Right hindlimb (tissue), 1 donor: ENCODE data around the gene CCDC171.
A peak's percentile ranks its signal among the peaks of the same experiment; 100 is the strongest.
"Not testable (repeated sequence)": the region's sequence is repeated elsewhere in the genome, so short reads cannot be mapped to it uniquely, and the experiment has no call there.

ENCODE experiments used
- DNase-seq: peaks from one replicate; pipeline ENCODE4 v3.0.0-alpha.2; 2018

CCDC171 gene

DNA sequence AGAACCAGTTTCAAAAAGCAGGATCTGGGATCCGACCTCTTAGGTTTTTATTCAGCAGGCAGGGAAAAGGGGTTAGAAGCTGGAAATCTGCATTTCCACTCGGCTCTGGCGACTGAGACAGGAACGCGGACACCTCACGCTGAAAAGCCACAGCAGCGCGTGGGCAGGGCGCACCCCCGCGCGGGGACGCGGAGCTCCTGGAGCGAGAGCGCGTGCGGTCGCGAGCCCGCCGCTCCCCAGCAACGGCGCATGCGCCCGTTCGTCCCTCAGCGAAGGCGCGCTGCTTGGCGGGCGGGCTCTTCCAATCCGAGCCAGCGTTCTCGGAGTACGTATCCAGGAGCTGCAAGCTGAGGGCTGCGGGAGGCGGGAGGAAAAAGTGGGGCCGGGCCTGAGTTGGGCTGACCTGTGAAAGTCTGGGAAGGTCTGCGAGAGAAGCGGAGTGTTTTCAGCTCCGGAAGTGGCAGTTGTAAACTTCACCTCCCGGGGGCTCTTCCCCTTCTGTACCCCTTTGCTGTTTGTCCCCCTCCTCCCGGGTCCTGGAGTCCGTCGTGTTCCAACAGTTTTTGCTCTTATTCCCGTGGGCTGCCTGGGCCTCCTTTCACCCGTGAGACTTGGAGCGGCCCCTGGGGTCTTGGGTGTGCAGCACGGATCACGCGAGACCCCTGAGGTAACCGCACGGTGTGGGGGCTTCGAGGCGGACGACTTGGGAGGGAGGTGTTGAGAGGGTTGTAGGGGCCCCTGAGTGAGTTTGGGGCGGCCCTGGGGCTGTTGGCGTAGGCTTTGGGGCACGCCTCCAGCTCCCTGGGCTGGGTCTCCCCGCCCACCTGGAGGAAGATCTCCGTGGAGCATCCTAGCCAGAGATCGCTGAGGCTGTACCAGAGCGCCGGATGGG is at the start of gene CCDC171:
Gene CCDC171 (plus strand): TSS at position 408 of the 892 bp plus-strand sequence. CDS start 11,046 bp downstream, outside the sequence.
- DNase-seq = peak; percentile 98

DNA sequence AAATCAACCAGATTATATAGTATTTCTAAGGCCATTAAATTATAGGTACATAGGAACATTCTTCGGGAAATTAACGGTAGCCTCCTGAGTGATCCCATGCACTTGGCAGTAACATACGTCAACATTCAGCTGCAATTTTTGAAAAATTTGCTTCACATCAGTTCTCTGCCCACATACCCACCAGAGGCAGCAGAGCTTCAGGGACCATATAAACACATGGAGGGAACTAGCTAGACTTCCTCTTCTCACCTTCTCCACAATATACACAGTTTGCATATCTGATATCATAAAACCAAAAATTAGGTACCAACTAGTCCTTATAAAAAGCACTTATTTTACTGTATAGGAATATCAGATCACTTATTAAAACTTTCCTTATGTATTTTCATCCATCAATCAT is 46.9 kb upstream of the CCDC171 start:
- DNase-seq = no peak

DNA sequence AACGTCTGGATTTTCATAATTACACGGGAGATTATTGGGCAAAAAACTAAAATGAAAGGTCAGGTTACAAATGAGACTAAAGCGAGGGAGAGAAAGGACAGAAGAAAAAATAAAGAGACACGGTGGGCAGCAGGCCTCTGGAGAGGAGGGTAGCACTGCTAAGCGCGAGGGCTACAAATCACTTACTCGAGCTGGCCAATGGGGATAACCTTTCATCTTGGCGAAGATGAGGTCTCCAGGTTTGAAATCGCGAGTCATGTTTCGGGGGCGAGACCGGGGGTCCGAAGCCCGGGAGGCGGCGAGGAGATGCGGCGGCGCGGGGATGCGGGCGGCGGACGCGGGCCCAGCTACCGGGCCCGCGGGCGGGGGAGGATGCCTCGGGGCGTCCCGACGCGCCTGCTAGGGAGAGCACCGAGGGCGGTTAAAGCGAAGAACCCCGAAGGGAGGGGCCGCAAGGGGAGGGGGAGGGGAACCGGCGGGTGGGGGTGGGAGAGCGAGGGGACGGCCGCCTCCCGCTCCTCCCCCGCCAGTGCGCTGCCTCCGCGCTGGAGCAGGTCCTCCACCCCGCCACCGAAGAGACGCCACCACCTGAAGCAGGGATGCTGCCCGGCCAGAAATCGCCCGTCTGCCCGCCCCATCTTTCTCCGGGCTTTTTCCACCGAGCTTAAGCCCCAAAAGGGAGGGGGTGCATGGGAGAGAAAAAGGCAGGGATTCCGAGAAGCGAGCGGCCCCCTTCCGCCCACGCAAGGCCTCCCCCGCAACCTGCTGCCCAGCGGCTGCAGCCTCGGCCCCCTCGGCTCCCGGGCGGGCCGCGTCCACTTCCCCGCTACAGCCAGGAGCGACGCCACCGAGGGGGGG is 42.7 kb upstream of the CCDC171 start:
- DNase-seq = peak; percentile 78

DNA sequence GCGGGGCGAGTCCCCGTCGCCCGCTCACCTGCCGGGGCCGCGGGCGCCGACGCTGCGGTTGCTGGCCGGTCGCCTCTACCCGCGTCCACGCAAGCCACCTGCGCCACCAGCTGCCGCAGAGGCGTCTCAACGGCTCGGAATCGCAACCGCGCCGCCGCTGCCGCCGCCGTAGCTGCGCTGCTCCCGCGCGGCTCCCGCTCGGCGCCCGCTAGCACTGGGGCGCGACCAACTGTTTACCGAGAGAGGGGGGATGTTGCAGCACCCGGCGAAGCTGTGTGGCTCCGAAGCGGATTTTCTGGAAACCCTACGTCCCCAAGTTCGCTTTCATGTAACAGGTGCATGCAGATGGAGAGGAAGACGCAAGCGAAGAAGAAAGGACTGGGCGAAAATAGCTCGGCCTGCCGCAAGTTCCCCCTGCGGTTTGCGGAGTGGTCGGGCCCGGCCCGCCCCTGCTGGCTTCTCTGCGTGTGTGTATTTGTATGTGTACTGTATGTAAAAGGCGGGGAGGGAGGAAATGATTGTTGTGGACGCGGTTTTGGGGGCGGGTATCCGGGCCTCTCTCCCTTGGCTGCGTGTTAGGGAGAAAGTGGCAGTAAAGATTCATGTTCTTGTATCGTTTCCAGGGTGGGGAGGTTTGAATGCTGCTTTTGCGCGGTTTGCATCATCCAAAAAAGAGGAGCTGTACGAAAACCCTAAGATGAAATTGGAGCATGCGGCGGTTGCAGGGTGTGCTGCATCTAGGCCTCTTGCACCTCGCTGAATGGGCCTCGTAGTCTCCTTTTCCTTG is 41.9 kb upstream of the CCDC171 start, which contains the start of gene PSIP1:
Gene PSIP1 (minus strand): TSS at position 182 of the 787 bp plus-strand sequence. CDS start 782 bp downstream, outside the sequence.
- DNase-seq = peak; percentile 92

DNA sequence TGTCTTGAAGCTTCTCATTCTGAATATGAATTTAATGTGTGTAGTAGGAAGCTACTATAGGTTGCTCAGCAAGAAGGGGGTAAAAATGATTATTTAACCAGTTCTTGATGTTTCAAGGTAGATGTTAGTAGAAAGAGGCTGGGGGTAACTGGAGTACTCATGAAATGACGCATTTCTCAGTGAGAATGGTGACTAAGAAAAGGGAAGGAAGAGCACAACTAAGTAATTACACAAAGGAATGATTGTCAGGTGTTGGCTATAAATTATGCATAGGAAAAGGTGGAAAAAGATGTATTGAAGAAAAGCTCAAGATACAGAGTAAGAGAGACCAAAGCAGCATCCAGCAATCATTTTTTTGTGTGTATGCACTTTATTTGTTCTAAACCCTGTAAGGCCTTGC is 40.6 kb upstream of the CCDC171 start:
- DNase-seq = no peak

DNA sequence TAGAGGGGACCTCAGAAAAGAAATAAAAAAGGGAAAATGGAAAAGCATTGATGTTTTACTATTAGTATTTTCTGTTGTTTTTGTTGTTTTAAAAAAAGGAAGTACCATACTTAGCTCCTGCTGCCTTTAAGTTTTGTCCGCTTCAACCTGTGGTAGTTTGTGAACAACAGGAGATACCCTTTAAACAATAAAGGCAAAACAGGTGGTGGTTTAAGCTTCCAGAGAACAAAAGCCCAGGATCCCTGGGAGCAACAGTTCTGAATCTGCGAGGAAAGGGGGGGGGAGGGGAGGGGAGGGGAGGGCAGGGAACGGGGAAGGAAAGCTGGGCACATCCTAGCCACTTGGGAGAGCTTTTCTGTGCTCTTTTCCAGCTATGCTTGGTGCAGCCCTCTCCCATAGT is 40.0 kb upstream of the CCDC171 start:
- DNase-seq = no peak

DNA sequence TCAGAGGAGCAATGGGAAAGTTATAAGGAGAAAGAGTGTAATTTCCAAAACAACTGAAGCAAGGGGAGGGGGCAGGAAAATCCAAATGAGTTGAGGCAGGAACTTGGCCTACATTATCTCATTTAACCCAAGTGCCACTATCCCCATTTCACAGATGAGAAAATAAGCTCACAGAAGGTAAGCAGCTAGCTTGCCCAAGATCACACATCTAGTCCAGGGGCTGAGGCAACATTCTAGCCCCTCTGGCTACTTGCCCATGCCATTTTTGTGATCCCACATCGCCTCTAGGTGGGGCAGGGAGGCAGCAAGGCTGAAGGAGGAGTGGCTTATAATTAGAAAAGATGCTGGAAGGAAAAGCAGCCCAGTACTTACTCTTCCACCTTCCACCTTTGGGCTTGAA is 39.5 kb upstream of the CCDC171 start:
- no peak for DNase-seq

DNA sequence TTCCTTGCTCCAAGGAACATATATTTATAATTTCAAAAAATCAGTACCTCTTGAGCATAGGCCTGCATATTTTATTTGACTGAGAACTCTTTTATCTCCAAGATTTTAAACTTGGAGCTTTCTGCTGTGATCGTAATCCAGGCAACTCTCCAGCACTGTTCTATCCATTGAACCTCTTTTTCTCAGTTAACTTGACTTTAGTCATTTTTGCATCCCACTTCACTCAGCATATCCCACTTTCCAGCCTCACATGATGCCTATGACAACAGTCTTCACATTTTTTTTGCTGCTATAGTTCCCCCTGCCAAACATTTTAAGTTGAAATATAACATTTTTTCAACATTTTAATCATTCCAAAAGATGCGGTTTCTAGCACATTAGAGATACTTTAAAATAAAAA is 33.0 kb upstream of the CCDC171 start:
- DNase-seq = no peak

DNA sequence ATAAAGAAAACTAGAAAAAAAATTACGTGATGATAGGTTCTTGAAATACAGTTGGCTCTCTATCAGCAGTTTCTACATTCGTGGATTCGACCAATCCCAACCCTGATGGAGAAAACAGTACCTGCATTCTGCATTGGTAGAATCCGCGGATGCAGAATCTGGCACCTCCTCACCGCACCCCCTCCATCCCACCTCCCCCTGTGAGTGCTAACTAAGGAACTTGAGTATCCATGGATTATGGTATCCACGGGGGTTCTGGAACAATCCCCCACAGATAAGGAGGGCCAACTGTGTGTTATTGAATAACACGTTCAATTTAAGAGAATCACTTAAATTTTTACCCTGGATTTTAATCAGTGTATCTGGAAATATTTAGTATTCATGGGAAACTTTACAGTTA is 31.6 kb upstream of the CCDC171 start:
- DNase-seq = no peak

DNA sequence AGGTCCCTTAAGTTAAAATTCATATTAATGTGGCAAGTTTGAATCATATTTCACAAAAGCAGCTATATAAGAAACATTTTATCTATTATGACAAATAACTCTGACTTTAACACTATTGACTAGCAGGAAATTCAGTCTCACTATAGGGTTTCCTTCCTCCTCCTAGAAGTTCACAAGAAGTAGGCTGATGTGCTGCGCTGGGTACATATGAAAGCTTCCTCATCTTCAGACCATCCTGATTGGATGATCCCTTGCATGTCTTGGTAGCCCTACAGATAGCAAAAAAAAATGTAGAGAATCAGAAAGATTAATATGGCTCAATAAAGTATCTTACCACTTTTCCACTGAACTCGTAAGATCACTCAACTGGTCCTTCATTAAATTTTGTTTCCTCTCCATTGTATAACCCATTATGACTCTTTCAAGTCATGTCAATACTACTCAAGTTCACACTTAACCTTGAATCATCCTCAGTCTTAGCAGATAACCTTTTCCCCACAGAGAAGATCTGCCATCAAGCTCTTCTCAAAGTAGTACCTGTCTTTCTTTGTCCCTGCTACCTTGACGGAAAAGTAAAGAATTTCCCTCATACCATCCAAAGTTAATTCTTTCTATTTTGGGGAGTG is 30.6 kb upstream of the CCDC171 start:
- no peak for DNase-seq

DNA sequence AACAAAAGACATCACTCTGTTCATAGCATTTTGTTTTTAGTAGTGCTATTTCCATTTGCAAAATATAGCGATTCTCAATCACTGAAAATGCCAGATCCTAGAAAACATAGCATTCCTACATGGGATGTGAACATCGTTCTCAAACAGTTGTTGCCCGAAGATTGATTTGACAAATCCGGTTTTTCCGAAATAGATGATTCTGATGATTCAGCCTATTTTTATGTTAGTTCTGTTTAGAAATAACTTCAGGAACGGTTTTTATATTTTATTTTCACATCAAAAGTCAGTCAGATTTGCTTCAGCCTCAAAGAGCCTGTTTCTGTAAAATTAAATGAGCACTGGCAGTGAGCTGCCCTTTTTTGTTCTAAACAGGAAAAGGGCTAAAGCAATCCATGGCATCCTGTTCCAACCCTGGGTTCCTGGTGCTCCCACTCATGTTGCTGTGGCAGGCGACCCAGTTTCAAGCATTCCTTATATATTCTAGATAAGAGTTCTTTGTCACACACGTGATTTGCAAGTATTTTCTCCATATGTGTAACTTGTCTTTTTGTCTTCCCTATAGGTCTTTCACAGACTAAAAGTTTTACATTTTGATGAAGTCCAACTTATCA is 27.9 kb upstream of the CCDC171 start:
- DNase-seq = no peak

DNA sequence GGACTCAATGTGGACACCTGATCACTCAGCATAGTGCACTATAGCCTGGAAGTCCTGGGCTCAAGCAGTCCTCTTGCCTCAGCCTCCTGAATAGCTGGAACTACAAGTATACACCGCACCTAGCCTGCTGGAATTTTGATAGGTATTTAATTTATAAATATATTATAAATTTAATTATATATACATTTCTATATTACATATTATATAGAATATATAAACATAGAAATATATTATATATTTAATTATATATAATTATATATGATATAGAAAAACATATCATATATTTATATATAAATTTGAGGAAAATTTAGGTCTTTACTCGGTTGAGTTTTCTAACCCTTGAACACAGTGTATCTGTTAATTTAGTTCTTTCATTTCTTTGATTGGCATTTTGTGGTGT is 26.9 kb upstream of the CCDC171 start:
- no peak for DNase-seq

DNA sequence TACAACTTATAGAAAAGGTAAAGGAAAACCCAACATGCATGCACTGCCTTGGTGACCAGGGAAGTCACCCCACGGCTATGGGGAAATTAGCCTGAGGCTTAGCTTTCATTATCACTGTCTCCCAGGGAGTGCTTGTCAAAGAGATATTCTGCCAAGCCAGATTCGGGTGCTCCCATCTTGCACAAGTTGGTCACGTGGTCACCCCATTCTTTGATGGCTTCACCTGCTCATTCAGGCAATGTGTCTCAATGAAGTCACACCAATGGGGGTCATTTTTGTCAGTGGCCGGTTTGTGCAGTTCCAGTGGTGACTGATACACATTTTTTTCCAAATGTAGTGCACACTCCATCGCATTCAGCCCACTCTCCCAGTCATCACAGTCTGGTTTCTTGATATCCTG is 25.8 kb upstream of the CCDC171 start:
- not testable (repeated sequence) for DNase-seq

DNA sequence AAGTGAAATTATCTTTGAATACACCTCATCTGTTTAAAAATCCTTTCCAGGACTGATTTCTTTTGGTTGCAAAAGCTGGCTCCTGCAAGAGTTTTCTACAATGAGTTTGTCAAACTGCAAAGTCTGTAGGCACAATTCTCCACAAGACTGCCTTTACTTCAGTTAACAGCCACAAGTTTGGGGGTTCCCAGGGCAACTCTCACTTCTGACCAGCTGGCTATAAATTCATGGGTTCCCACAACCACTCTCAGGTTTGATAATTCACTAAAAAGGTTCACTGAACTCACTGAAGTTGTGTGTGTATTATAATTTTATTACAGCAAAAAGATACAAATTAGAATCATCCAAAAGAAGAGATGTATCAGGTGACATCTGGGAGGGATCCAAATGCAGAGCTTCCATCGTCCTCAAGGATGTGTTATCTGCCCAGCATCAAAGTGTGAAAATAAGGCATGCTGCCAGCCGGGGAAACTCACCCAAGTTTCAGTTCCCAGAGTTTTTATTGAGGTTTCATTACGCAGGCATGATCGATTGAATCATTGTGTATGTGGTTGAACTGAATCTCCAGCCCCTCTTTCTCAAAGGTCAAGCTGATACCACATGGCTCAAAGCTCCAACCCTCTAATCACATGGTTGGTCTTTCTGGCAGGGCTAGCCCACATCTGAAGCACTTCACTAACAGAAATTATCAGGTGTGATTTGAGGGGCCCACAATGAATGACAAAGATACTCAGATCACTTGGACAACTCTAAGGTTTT is 23.1 kb upstream of the CCDC171 start:
- no peak for DNase-seq

DNA sequence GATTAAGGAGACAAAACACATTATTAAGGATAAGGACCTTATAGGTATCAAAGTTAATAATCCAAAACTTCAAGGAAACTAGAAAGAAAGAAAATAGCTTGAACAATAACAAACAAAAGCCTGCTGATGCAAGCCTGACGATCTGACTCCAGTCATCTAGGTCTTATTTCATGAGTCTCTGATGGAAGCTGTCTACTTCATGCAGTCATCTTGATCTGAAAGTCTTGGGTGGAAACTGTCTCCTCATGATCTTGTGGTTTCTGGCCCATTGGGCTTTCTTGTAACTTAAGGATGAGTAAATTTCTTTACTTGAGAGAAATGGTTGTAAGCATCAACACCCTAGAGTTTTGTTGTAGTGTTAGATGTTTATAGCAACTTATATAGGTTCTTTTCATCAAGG is 21.5 kb upstream of the CCDC171 start:
- DNase-seq = no peak

DNA sequence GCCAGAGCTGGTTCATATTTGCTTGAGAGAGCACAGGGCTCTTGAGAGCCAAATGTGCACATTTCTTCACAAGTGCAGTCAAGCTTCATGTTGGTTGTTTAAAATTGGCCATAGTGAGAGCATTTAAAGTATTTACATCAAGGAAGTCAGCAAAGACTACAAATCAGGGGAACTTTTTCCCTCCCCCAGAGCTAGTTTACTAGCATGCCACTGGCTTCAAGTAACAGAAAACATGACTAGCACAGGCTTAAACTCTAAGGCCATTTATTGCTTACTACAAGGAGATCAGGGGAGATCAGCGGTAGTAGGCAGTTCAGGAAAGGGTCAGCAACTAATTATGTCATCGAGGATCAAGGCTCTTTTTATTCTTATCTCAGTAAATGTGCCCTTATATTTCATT is 11.0 kb upstream of the CCDC171 start:
- no peak for DNase-seq

DNA sequence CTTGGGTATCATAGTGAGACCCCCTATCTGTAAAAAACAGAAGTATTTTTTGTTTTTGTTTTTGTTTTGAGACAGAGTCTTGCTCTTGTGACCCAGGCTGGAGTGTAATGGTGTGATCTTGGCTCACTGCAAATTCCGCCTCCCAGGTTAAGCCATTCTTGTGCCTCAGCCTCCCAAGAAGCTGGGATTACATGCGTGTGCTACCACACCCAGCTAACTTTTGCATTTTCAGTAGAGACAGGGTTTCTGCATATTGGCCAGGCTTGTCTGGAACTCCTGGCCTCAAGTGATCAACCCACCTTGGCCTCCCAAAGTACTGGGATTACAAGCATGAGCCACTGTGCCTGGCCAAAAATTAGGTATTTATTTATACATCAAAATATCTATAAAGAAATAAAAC is 10.2 kb upstream of the CCDC171 start:
- no peak for DNase-seq

DNA sequence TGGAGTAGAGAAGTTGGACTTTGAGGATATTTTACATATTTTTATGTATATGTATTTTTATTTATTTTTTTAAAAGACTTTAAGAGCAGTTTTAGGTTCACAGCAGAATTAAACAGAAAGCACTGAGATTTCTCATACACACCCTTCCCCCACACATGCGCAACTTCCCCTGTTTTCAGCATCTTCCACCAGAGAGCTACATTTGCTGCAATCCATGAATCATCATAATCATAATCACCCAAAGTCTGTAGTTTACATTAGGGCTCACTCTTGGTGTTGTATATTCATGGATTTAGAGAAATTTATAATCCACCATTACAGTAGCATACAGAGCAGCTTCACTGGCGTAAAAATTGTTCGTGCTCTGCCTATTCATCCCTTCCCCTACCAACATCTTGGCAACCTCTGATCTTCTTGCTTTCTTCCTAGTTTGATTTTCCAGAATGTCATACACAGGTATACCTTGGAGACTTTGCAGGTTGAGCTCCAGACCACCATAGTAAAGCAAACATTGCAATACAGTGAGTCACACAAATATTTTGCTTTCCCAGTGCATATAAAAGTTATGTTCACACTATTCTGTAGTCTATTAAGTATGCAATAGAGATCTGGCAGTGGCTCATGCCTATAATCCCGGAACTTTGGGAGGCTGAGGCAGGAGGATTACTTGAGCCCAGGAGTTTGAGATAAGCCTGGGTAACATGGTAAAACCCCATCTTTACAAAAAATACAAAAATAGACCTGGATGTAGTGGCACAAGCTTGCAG is 9.6 kb upstream of the CCDC171 start:
- no peak for DNase-seq

DNA sequence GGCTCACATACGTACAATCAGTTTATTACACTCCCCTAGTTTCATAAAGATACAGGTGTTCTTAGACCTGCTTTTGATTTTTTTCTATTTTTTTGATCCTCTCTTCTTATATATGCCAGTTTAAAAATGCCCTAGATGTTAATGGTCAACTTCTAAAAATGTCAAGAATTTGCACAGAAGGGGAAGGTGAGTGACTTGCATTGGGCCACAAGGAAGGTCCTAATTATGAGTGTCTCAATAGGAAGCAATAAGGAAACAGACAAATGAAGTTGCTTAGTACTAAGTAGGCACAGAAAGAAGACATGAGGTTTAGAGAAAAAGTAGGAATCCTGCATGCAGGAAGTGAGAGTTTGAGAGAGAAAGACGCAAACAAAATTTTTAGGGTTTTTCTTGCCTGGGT is 3.2 kb upstream of the CCDC171 start:
- no peak for DNase-seq

DNA sequence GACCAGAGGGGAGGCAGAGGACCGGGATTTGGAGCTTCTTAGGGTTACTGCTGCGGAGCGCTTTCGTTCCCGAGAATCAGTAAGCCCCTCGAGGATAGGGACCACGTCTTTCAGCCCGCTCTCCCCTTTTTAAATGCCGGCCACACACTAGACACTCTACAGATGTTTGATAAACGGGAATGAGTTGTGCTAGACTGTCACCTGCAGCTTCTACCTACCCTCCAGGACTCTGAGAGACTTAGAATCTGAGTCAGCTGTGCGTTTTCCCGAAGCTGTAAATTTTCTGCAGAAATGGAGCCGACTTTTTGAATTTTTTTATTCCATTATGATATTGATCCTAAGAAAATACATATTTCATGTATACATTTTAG is 670 bp downstream of the CCDC171 start:
- no peak for DNase-seq

DNA sequence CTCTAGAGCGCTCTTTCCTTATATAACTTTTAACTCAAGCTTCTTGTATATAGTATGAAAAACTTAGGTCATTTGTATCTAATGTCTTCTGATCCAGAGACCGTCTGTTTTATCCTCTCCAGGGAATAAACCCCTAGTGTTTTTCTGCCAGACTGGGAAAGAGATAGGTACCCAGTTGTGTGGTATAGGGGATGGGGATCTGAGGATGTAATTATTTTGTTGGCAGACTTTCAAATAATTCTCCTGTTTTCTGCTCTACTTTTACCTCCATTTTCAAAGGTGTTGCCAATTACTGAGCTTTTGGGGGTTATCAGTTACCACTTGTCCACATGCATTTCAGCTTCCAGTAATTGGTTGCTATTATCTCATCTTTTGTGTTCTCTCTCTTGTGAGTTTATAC is 17.9 kb downstream of the CCDC171 start:
- DNase-seq = no peak
